Effector CD4-positive, alpha-beta T cell (primary cell): ENCODE data around the gene CENPM.
A peak's percentile ranks its signal among the peaks of the same experiment; 100 is the strongest.

Source experiments
- DNase-seq: peaks from one replicate; pipeline ENCODE4 v3.0.0-alpha.2; 2020
- total RNA-seq: gene quantifications from one replicate; lab custom pipeline; 2026; lab: John Stamatoyannopoulos, UW

Gene CENPM, protein sequence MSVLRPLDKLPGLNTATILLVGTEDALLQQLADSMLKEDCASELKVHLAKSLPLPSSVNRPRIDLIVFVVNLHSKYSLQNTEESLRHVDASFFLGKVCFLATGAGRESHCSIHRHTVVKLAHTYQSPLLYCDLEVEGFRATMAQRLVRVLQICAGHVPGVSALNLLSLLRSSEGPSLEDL
- total RNA-seq, result 16.5 reads per million, percentile 42 among the genes with 10 or more reads in this experiment

DNA sequence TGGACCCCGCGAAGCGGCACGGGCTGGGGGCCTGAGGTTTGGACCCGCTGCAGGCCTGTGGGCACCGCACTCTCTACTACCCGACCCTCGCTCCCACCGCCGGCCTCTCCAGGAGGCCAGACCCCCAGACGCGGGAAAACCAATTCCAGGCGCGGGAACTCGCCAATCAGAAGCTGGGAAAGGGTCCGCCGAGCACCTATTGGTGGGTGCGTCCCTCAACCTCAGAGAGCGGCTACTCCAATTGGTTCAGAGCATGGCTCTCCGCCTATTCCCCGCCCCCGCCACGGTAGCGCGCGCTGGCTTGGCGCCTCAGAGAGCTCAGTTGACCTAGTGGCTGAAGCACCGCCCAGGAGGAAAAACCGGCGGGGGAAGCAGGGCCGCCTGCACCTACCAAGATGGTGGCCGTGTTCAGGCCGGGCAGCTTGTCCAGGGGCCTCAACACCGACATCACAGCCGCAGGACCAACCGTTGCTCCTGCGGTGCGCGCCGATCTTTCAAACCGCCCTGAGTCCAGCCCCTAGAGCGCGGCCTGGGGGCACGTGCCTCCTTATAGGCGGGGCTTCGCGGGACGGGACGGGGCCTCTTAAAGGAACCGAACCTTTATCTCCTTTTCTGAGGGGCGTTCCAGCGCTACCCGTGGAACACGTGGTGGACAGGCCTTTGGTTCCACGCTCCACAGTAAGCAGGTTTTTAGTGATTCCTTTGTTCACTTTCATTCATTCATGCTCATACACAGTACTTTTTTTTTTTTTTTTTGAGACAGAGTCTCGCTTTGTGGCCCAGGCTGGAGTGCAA lies at the start of gene CENPM:
Gene CENPM (minus strand): TSS at position 524 of the 795 bp plus-strand sequence. CDS start 76 bp downstream, at position 448.
- DNase-seq, result peak; percentile 80

DNA sequence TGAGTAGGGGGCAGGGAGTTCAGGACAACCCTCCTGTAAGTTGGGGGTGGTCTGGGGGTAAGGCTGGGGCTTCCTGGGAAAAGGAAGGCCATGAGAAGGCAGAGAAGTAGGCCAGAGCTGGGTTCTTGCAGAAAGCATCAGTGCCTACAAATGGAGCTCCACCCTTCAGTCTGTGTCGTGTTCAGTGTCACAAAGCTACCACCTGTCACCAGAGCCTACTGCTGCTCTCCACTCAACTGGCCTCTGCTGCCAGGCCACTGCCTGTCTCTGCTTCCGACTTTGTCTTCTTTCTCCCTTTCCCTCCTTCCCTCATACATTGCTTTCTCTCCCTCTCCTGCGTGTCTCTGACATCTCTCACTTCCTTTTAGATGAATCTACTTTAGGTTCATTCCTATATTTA lies 48.3 kb upstream of the CENPM start:
- DNase-seq, result no peak

DNA sequence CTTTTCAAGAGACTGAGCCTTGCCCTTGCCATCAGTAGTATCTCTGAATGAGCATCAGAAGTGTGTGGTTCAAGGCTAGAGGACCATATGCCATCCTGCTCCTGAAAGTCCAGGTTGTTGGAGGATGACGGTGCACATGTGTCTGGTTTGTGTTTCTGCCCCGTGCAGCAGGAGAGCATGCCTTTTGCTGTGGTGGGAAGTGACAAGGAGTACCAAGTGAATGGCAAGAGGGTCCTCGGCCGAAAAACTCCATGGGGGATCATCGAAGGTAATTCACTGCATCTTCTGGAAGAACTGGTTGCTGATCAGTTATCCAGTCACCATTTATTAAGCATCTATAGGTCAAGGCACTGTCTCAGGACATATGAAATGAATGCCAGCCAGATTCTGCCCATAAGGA lies 45.5 kb upstream of the CENPM start:
- no peak for DNase-seq

DNA sequence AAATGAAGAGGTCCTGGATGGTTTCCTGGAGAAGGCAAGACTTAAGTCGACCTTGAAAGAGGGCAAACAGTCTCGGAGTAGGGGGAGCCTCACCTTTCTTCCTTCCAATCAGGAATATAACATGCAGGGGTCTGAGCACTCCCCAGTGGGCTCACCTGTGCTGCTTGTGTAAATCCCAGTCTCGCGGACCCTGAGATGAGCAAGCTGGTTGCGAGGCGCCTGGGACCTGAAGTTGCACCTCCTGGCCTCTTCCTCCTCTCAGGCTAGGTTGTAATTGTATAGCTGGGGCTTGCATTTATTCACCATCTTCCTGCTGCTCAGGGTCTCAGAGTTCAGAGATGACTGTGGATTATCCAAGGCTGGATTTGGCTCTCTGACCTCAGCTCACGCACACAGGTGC lies 44.2 kb upstream of the CENPM start:
- no peak for DNase-seq

DNA sequence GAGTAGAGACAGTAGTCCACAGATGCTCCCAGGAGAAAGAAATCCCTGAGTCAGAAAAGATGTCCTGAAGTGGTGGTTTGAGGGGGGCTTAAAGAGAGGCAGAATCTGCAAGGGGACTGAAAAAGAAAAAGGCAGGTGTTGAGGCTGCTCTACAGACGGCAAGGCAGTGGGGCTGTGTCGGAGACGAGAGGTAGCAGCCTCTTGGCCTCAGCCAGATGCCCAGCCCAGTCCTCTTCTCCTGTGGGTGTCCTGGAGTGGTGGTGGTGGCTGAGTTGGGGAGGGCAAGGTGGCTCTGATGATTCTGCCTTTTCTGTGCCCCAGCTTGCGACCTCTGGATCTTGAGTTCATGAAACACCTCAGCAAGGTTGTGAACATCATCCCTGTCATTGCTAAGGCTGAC lies 42.3 kb upstream of the CENPM start:
- DNase-seq, result no peak

DNA sequence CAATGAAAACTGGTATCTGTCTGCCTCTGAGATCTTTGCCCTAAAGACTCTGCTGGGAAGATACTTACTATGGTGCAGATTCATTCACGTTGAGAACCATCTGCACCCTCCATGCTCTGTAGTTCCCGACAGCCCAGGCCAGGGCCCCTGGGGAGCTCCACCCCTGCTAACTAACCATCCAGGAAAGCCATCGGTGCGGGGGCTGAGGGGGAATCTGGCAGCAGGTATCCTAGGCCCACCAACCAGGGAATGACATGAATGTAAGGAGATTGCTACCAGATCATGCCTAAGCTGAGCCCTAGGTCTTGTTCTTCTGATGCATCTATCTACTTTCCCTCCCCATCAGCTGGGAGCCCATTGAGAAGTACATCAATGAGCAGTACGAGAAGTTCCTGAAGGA lies 40.3 kb upstream of the CENPM start:
- DNase-seq, result no peak

DNA sequence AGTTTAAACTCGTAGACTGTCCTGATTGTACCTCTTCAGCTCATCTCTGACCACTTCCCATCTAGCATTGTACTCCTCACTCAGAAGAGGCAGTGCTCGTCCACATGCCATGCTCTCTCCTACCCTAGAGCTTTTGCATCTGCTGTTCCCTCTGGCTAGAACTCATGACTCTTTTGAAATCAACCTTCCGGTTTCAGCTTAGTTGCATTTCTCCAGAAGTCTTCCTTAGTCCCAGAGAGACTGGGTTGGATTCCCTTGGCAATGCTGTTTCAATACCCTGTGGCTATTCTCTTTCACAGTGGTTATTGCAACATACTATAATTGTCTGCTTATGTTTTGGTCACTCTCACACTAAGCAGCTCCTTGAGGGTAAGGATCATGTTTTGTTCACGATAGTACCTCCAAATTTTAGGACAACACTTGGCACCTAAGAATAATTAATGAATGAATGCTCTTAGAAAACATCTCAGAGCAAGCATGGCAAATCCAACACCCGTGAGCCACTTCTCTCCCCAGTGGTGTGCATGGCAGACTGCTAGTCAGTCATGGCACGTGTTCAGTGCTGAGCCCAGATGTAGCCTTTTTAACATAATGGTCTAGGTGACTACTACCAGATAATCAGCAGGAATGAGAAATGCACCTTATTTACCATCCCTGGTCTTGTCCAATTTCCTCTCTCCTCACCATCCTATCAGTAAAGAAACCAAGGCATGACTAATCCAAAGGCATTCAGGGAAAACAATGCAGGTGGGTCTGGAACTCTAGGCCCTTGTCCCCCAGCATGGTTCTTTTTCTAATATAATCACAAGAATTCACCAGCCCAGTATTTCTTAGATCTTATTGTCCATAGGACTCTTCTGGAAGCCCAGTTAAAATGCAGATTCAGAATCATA lies 36.8 kb upstream of the CENPM start:
- no peak for DNase-seq

DNA sequence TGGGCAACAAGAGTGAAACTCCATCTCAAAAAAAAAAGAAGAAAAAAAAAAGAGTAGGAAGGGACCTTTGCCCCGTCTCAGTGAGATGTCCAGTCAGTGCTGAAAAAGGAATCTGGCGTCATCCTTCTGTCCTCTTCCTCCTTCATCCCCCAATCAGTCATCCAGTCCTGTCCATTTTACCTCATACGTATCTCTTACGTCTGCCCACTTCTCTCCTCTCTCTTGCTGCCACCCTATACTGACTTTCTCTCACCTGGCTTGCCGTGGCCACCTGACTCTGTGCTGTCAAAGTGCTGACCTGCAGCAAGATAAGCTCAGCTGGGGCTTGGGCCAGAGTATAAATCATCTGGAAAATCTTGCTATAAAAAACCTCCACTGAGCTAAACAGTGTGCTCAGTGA lies 35.9 kb upstream of the CENPM start:
- DNase-seq, result no peak

DNA sequence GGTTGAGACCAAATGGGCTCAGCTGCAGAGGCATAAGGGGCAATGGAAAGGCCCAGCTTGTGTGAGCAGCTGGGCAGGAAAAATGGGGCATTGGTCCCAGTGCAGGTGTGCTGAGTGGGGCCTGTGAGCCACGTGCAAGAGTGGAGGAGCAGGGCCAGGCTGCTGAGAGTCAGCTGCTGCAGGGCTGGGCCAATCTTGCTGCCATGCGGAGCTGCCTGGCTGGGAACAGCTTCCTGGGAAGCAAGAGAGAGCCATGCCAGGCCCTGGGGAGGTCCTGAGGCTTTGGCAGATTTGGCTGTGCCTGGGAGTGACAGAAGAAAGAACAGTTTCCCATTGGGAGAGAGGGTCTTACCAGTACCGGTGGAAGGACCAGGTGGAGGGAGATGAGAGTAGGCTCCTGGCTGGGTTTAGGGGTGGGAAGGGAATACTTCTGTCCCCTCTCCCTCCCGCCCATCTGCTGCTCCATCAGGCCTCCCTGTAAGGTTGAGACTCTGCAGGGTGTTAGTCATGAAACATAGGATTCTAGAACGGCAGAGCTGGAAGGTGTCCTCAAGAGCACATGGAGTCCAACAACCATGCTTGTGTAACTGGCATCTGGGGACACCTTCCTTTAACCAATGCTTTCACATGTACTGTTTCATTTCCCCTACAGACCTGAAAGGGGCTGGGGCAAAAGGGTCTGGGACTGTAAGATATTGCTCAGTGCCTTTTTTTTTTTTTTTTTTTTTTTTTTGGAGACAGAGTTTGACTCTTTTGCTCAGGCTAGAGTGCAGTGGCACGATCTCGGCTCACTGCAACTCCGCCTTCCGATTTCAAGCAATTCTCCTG lies 32.7 kb upstream of the CENPM start:
- DNase-seq, result no peak

DNA sequence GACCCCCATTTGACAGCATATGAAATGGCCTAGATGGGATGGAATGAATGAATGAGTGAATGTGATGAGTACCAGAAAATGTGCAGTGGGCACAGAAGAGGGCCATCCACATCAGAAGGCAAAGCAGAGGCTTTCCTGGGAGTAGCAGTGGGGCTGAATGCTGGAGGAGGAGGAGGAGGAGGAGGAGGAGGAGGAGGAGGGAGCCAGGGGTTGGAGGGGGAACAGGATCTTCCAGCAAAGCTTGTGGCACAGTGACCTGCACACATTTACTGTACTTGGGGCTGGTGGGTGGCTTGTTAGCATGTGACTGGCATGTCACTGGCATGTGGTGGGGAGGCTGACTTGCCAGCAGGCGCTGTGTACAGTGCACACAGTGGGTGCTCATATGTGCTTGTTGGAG lies 31.8 kb upstream of the CENPM start:
- DNase-seq, result no peak

DNA sequence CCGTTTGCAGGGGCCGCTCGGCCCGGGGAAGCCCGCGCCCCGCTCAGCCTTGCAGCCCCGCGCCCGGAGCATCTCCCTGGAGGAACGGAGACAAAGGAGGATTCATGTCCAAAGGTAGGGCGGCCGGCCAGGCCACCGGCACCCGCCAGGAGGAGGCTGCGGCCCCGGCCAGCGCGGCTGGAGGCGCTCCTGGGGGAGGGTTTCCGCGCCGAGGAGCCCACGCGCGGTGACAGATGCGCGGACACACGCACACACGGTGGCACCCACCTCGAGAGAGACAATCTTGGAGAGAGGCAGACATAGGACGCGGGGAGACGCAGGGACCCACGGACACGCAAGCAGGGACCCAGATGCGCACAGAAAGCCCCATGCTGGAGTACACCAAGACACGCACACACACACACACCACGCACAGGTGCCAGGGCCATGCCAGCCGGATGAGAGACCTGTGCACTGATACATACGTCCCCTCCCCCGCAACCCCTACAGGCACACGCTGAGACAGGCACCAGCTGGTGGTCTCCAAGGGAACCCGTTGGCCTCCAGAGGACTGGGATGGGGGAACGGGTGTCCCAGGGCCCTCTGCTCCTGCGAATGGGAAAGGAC lies 30.1 kb upstream of the CENPM start:
- DNase-seq, result no peak

DNA sequence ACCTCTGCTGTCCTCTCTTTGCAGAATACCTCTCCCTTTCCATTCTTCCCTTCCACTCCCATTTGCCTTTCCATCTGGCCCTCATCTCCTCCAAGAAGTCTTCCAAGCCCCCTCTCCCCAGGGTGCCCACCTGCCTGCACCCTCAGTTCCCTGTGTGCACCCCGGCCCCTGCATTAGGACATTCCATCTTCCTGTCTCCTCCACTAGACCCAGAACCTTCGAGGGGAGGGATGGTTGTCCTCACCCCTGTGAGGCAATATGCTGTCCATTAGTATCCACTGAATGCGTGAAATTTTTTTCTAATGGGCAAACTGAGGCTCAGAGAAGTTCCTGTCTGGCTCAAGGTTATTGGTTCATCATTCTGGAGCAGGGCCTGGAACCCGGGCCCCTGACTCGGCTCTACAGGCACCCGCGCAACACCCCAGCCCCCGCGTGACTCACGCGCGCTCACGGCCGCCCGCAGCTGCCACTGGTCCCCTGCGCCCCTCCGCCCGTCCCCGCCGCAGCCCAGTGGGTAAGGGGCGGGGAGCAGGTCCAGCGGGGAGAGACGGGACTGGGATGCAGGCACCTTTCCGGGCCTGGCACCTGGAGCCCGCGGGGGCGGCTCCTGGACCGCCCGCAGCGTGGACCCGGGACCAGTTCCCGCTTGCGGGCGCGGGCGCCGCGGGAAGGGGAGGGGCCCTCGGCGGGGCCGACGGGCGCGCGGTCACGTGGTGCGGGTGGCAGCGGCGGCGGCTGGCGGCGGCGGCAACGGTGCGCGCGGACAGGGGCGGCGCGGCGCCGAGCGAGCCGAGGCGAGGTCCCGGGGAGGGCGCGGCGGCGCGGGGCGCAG lies 29.3 kb upstream of the CENPM start:
- DNase-seq, result peak; percentile 23

DNA sequence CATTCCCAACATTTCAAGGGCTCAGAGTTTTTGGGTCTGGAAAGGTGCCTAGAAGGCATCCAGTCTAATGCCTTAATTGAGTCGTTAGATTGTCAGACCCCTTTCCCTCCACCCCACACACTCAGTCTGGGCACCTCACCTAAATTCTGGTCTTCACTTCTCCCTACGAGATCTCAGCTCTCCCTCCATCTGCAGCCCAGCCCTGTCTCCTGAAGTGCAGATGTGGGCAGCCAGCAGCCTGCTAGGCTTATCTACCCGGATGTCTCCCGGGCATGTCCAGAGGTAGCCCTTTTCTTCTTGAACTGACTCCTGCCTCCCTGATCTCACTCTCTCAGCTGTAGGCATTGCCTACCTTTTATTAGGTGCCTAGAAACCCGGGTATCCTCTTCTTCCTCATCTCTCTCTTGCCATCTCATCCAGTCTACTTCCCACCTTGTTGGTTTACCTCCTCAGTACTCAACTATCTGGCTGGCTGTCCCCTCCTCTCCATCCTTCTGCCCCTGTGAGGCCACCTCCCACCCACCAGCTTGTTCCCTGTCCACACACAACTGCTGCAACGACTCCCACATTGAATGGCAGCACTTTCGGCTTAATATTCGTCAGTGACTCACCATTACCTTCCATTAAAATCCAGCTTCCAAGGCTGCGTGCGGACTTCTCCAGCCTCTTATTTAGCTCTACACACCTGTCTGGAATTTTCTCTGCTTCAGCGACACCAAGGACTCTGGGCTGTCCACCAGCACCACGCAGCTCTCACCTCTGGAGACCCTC lies 28.5 kb upstream of the CENPM start:
- DNase-seq, result no peak

DNA sequence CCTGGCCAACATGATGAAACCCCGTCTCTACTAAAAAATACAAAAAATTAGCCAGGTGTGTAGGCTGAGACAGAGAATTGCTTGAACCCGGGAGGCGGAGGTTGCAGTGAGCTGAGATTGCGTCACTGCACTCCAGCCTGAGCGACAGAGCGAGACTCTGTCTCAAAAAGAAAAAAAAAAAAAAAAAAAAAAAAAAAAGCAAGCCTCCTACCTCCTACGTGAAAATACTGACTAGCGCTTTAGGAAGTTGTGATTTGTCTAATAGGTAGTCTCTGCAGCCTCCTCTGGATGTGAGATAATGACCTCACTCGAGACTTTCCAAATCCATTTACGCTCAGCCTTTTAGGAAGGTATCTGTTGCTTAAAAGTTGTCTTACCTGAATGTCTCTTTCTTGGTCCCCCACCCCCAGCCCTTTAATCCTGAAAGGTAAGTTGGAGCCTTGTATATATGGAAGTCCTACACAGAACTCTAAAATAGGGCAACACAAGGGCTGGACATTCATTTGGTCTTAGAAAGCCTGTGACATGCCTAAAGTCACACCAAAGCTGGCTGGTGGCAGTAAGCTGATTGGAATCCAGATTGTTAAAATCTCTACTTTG lies 27.8 kb upstream of the CENPM start:
- no peak for DNase-seq

DNA sequence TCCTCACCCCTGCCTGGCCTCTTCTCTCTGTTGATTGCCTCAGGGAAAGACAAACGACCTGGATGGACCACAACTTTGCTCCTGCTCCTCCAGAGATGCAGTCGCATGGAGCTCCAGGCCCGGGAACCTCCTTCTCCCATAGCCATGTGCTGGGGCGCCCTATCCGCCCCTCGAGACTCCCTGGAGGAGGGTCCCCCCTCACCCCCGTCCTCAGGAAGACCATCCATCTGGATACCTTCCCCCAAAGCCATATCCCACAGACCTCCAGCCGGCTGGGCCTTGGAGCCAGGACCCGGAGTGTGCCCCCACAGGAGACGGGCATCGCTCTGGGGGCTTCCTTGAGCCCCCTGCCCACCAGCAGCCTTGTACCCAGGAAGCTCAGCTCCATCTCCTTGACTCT lies 24.5 kb upstream of the CENPM start:
- no peak for DNase-seq

DNA sequence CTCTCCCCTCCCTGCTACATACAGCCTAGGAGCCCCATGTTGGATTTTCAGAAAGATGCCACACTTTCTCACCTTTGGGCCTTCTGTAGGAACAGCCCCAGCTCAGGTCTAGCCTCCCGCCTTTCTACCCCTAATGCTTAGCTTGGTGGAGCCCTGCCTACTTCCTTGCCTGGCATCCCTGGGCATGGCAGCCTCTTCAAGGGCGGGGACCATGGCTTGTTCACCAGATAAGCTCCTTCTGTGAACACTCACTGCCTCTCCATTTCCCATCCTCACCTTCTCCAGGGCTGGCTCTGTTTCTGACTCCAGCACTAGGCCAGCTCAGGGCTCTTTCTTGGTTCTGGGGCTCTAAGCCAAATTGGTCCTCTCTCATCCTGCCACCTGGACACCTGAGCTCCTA lies 23.6 kb upstream of the CENPM start:
- DNase-seq, result no peak

DNA sequence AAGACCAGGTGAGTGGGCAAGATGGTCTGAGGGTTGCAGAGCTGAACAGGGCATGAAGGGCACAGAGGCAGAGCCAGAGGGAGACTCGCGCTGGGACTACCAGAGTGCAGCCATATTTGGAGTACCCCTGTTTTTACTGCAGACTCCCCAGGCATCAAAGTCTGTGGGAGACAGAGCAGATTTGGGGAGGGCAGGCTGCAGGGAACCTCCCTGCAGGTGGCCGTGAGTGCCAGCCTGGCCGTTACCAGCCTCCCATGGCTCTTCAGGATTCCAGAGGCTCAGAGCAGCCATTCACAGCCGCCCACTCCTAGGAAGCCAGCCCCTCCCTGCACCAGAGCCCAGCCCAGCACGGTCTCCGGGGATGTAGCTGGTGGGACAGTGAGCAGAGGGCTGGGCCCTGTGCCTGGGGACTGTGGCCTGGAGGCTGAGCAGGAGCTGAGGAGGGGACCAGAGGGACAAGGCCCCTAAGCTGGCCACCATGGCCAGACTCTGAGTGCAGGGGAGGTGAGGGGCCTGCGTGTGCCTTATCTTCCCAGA lies 22.2 kb upstream of the CENPM start, which contains the start of gene SEPTIN3:
Gene SEPTIN3 (plus strand): TSS at position 334 of the 537 bp plus-strand sequence. CDS start 2,050 bp downstream, outside the sequence.
- DNase-seq, result no peak

DNA sequence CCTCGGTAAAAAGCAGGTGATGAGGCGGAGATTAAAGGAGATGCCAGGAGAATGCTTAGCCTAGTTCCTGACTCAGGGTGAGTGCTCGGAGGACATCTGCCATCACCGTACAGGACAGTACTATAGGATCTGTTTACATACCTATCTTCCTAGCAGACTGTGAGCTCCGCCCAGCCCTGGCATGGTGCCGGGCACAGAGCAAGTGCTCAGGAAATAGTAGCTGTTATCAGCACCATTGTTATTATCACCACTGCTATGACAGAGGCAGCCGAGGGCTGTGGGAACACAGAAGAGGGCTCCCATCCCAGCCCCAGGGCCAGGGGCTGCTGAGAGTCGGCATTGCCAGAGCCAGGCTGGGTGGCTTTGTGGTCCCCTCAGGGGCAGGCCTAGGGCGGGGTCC lies 21.6 kb upstream of the CENPM start:
- DNase-seq, result no peak

DNA sequence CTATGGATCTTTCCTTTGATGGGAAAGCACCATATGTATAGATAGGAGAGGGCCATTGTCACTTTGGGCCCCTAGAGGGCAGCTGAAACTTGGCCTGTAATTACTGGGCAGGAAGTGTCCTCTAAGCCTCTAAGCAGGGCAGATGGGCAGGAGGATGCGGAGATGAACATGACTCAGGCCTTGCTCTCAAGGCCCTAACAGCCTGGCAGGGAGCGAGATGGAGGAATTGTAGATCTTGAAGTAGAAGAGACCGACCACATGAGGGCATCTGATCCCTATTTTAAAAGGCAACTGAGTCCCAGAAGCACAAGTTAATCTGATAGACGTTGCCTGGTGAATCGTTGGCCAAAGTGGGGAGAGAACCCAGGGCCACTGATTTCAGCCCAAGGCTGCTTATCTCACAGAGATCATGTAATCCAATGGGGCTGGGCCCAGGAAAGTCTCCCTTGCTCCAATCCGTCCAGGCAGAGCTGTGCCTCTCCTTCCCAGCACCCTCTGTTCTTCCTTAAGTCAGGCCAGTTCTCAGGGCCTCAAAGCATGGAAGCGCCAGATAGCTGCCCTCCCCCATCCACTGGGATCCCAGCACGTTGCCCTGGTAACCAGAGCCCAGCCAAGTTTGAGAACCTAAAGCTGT lies 19.8 kb upstream of the CENPM start:
- DNase-seq, result peak; percentile 15
